ACHN (cell line): ENCODE data around the gene XDH.

Experiments
- DNase-seq: peaks from one replicate; pipeline ENCODE4 v3.0.0-alpha.2; 2015
- in situ Hi-C: cut with HindIII; loops from 2 replicates; pipeline ENCODE4 v1.10.0; 2017; ENCODE audit warnings: low sequenced_read_pairs, low pct_ligation_motif_present, low pct_unique_long_range_greater_than_20kb

Gene XDH

GRCh38 chr2:31406593-31407385 lies 7.8 kb downstream of the XDH start:
- no peak for DNase-seq
- in situ Hi-C loops: no loop called here

DNA sequence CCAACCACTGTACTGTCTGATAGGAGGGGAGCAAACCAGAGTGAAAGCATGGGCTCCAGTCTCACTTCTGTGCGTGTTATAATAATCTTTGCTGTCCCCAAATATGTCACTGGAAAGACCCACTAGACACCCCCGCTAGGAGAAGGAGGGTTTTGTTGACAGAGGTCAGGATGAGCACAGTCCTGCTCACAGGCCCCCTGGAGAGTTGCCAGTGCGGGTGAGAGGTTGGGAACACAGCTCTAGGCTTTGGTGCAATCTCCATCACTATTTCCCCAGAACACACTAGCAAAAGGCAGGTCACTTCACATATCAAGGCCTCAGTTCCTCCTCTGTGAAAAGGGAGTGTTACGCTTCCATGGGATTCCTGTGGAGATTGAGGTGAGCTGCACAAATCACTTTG lies 9.7 kb downstream of the XDH start:
- no peak for DNase-seq
- in situ Hi-C loops: no loop called here

GRCh38 chr2:31404302-31404701 lies 10.2 kb downstream of the XDH start:
- DNase-seq: no peak
- in situ Hi-C loops: no loop called here

- no peak for DNase-seq
- in situ Hi-C loops: no loop called here
Measured at GRCh38 chr2:31402388-31402787, 12.2 kb downstream of the XDH start.

- peak; percentile 95 for DNase-seq
- in situ Hi-C loops: no loop called here
Measured at GRCh38 chr2:31401580-31401979, 13.0 kb downstream of the XDH start.

- in situ Hi-C loops: no loop called here
- DNase-seq: no peak
Measured at GRCh38 chr2:31398881-31399280, 15.7 kb downstream of the XDH start.

DNA sequence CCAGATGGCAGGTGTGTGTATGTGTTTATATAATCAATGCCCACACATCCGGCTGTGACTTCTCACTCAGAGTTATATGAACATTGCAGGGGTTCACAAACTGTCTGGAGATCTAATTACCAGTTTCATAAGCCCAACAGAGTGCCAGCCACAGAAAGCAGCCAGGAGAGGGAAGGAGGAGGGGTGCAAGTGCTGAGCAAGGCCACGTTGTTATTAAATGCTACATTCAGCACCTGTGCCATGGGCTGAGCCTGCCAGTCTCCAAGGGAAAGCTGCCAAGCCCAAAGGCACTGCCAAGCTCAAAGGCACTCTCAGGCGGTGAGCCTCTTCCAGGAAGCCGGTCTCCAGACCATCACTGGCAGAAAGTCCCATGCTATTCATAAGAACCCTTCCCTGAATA lies 17.4 kb downstream of the XDH start:
- in situ Hi-C loops: no loop called here
- DNase-seq: no peak

DNA sequence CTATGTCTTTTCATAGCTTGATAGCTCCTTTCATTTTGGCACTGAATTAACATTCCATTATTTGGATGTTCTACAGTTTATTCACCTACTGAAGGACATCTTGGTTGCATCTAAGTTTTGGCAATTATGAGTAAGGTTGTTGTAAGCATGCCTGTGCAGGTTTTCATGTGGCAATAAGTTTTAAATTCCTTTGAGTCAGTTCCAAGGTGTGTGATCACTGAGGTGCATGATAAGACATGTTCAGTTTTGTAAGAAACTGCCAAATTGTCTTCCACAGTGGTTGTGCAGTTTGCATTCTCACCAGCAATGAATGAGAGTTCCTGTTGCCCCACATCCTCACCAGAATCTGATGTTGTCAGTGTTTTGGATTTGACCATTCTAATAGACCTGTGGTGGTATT lies 24.2 kb downstream of the XDH start:
- in situ Hi-C loops: no loop called here
- DNase-seq: no peak

GRCh38 chr2:31388736-31389135 lies 25.8 kb downstream of the XDH start:
- in situ Hi-C loops: no loop called here
- no peak for DNase-seq

GRCh38 chr2:31387850-31388249 lies 26.7 kb downstream of the XDH start:
- no peak for DNase-seq
- in situ Hi-C loops: no loop called here

DNA sequence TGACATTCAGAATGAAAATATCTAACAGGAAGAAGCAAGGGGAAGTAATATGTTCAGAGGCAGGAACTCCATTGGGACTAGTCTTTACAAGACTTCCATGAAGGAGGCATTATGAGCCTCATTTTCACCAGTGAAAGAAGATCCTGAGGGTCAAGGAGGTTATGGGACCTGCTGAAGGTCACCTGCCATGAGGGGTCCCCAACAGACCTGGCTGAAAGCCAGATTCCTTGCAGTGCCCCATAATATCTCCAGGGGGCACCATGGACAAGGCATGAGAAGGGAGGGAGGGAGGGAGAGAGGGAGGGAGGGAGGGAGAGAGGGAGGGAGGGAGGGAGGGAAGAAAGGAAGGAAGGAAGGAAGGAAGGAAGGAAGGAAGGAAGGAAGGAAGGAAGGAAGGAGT lies 27.9 kb downstream of the XDH start:
- DNase-seq: peak; percentile 48
- in situ Hi-C loops: no loop called here

GRCh38 chr2:31386172-31386571 lies 28.4 kb downstream of the XDH start:
- DNase-seq: no peak
- in situ Hi-C loops: no loop called here

GRCh38 chr2:31384771-31385276 lies 29.7 kb downstream of the XDH start:
- DNase-seq: peak; percentile 59
- in situ Hi-C loops: no loop called here

DNA sequence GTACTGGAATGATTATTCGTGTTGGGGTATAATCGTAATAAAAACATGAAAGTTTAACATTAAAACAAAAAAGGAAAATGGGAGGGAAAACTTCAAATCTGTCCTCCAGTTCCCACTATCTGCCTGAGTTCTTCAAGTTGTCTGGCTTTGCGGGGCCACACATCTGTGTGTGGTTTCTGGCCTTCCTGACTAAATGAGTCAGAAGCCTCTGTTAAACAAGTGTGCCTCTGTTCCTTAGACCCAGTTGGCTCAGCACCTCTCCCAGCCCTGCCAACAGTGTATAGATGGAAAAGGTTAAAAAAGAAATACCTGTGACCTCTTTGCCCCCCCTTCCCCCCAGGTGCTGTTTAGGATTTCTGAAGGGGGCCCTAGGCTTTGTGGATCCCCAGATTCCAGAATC lies 30.2 kb downstream of the XDH start:
- in situ Hi-C loops: no loop called here
- peak; percentile 68 for DNase-seq

- in situ Hi-C loops: no loop called here
- DNase-seq: no peak
Measured at GRCh38 chr2:31383471-31384153, 30.9 kb downstream of the XDH start.

DNA sequence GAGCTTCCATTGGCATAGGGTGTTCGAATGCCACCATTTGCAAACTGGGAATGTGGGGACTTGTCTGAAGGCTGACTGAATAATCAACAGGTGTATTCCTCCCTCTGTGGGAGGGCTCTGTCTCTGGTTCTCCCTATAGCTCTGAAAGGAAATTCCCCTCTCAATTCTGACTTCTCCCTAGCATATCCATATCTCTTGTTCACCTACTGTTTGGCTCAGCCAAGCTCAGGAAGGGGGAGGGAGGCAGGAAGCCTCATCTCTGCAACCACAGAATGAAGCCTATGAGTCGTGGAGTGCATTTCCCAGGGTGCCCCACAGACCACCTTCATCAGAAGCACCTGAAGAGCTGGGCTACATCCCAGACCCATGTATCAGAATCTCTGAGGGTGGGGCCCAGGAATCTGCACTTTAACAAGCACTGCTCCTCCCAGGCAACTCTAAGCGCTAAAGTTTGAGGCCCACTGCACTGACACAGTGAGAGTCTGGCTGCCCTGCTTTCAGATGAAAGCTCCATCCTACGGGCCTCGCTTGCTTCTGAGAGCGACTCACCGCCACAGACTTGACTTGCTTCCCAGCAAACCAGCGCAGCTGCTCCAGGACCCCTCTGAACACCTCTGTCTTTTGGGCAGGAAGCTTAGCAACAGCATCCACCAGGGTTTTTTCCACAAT lies 32.0 kb downstream of the XDH start:
- in situ Hi-C loops: no loop called here
- DNase-seq: peak; percentile 11

- in situ Hi-C loops: no loop called here
- DNase-seq: no peak
Measured at GRCh38 chr2:31381601-31382000, 32.9 kb downstream of the XDH start.

GRCh38 chr2:31380243-31380642 lies 34.3 kb downstream of the XDH start:
- in situ Hi-C loops: no loop called here
- DNase-seq: no peak

DNA sequence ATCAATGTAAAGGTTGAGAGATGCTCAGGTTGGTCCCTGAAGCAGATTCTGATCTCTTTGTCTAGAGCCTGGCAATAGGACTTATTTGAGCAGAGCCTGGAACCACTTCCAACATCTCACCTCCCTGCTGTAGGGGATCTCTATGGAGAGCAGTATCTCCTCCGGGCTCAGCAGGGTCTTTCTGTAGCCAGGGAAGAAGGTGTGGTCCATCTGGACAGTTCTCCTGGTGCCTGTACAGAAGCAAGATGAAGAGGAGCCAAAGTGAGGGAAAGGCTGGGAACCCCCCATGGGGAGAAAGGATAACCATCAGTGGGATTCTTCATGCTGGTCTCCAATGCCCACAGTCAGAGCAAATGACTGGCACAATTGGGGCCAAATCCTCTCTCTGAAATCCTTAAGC lies 34.8 kb downstream of the XDH start:
- no peak for DNase-seq
- in situ Hi-C loops: no loop called here
